ENCODE results near the gene NUS1. TPM values are rescaled to one million over a fixed set of nuclear protein-coding genes. Genes with fewer than 3 reads are reported as not detected.
A peak's percentile ranks its signal among the peaks of the same experiment; 100 is the strongest.

Gene NUS1
- total RNA-seq (10 to 100 TPM; 30.3 to 36.5 TPM), polyA plus RNA-seq (10 to 100 TPM; 20.3 to 32.7 TPM)
- long read RNA-seq, donor 1, full-length matches to known transcripts, result 12 of 12 reads
- long read RNA-seq, donor 1, partial matches to known transcripts, result 0 of 12 reads
- long read RNA-seq, donor 1, other reads (novel, unspliced or antisense), result 0 of 12 reads
- long read RNA-seq, donor 2, full-length matches to known transcripts, result 1 of 1 reads
- long read RNA-seq, donor 2, partial matches to known transcripts, result 0 of 1 reads
- long read RNA-seq, donor 2, other reads (novel, unspliced or antisense), result 0 of 1 reads
- long read RNA-seq, donor 3, full-length matches to known transcripts, result 7 of 7 reads
- long read RNA-seq, donor 3, partial matches to known transcripts, result 0 of 7 reads
- long read RNA-seq, donor 3, other reads (novel, unspliced or antisense), result 0 of 7 reads
- long read RNA-seq, donor 4, full-length matches to known transcripts, result 1 of 1 reads
- long read RNA-seq, donor 4, partial matches to known transcripts, result 0 of 1 reads
- long read RNA-seq, donor 4, other reads (novel, unspliced or antisense), result 0 of 1 reads
- long read RNA-seq, donor 5, full-length matches to known transcripts, result 13 of 13 reads
- long read RNA-seq, donor 5, partial matches to known transcripts, result 0 of 13 reads
- long read RNA-seq, donor 5, other reads (novel, unspliced or antisense), result 0 of 13 reads

- no peaks in the 10 kb centered on the region for H3K27me3 ChIP-seq (ENCODE audit: control insufficient read depth in 3 of 3, insufficient read depth in 3 of 3, low read length in 2 of 3)
- no peaks in the 10 kb centered on the region for H3K9me3 ChIP-seq (ENCODE audit: control insufficient read depth in 4 of 4, insufficient read depth in 3 of 4, low read length in 3 of 4)
- peaks cover 4 to 26% (median 8%) of the 10 kb centered on the region in 5 donors for H3K4me1 ChIP-seq (ENCODE audit: control insufficient read depth in 5 of 5, insufficient read depth in 5 of 5, low read length in 5 of 5)
- ATAC-seq (ENCODE audit: insufficient read depth, low FRiP score) (peak; percentile 98), DNase-seq (peak; percentile 99)
- WGBS, 2 donors, result 1% methylated on average over 38 to 53 of the region's 53 CpGs
- peak within 1 kb of the TSS; percentile 40 to 75 for H3K9ac ChIP-seq (ENCODE audit: insufficient read depth in 1 of 2, low read length in 2 of 2)
- H3K27ac ChIP-seq (ENCODE audit: low read depth in 1 of 2, low read length in 1 of 2), result peak within 1 kb of the TSS; percentile 62 to 83
- peaks cover 0 to 5% (median 1%) of the 10 kb centered on the region in 4 donors for H3K36me3 ChIP-seq (ENCODE audit: control insufficient read depth in 4 of 4, insufficient read depth in 4 of 4, low read length in 4 of 4)
- peak within 1 kb of the TSS; percentile 79 for H3K4me3 ChIP-seq
- peak; percentile 59 for TF ChIP-seq CTCF (IDR thresholded peaks at IDR 0.05; ENCODE audit: control extremely low read depth, extremely low read depth)
Measured at GRCh38 chr6:117674991-117675657, at the start of gene NUS1. TSS of gene NUS1 (plus strand) at chr6:117675469. CDS start at chr6:117675671, 202 bp downstream.

- Histone ChIP-seq H3K9ac (ENCODE audit: insufficient read depth in 1 of 2, low read length in 2 of 2) (no peak overlapping the region), H3K36me3 (ENCODE audit: control insufficient read depth in 4 of 4, insufficient read depth in 4 of 4, low read length in 4 of 4) (no peaks in the 10 kb centered on the region), H3K27ac (ENCODE audit: low read depth in 1 of 2, low read length in 1 of 2) (no peak overlapping the region), H3K27me3 (ENCODE audit: control insufficient read depth in 3 of 3, insufficient read depth in 3 of 3, low read length in 2 of 3) (no peaks in the 10 kb centered on the region), H3K4me3 (no peak overlapping the region), H3K9me3 (ENCODE audit: control insufficient read depth in 4 of 4, insufficient read depth in 3 of 4, low read length in 3 of 4) (peaks cover 0 to 5% (median 2%) of the 10 kb centered on the region in 4 donors), H3K4me1 (ENCODE audit: control insufficient read depth in 5 of 5, insufficient read depth in 5 of 5, low read length in 5 of 5) (no peaks in the 10 kb centered on the region)
- no peak for TF ChIP-seq CTCF (IDR thresholded peaks at IDR 0.05; ENCODE audit: control extremely low read depth, extremely low read depth)
- DNase-seq, result no peak
- ATAC-seq (ENCODE audit: insufficient read depth, low FRiP score), result no peak
Measured at GRCh38 chr6:117627533-117627932, 47.7 kb upstream of the NUS1 start.

GRCh38 chr6:117629119-117629660 is 46.1 kb upstream of the NUS1 start:
- TF ChIP-seq CTCF (IDR thresholded peaks at IDR 0.05; ENCODE audit: control extremely low read depth, extremely low read depth), result no peak
- Histone ChIP-seq H3K27me3 (ENCODE audit: control insufficient read depth in 3 of 3, insufficient read depth in 3 of 3, low read length in 2 of 3) (no peaks in the 10 kb centered on the region), H3K4me3 (no peak overlapping the region), H3K36me3 (ENCODE audit: control insufficient read depth in 4 of 4, insufficient read depth in 4 of 4, low read length in 4 of 4) (no peaks in the 10 kb centered on the region), H3K9me3 (ENCODE audit: control insufficient read depth in 4 of 4, insufficient read depth in 3 of 4, low read length in 3 of 4) (peaks cover 0 to 3% (median 0%) of the 10 kb centered on the region in 4 donors), H3K9ac (ENCODE audit: insufficient read depth in 1 of 2, low read length in 2 of 2) (no peak overlapping the region), H3K4me1 (ENCODE audit: control insufficient read depth in 5 of 5, insufficient read depth in 5 of 5, low read length in 5 of 5) (no peaks in the 10 kb centered on the region), H3K27ac (ENCODE audit: low read depth in 1 of 2, low read length in 1 of 2) (no peak overlapping the region)
- no peak for ATAC-seq (ENCODE audit: insufficient read depth, low FRiP score)
- 67 to 74% methylated on average over 1 of the region's 1 CpG for WGBS, 2 donors
- DNase-seq, result no peak
